OCI-LY1 (cell line): Measurements from ENCODE around the gene EFCAB5.
"Not testable (repeated sequence)": the region's sequence is repeated elsewhere in the genome, so short reads cannot be mapped to it uniquely, and the experiment has no call there.

Source experiments
- H2AFZ ChIP-seq: fragments of 200-600 bp; sonication (generic), shearing (Covaris generic); 2 replicates; pipeline ENCODE4 v1.6.0; 2014; ENCODE audit warnings: antibody characterized with exemption, mild to moderate bottlenecking, low read length
- H3F3A ChIP-seq: fragments of 200-600 bp; sonication (generic), shearing (Covaris generic); 2 replicates; pipeline ENCODE4 v1.6.0; 2014; ENCODE audit warnings: mild to moderate bottlenecking, antibody characterized with exemption, low read length, moderate library complexity; ENCODE audit not compliant: insufficient read depth
- H3K27ac ChIP-seq: fragments of 200-600 bp; sonication (generic); 2 replicates; pipeline ENCODE4 v1.5.1; 2014; ENCODE audit warnings: low read length, mixed run types, mild to moderate bottlenecking, low read depth; ENCODE audit not compliant: poor library complexity, severe bottlenecking
- H3K27me3 ChIP-seq: fragments of 200-600 bp; sonication (generic); 2 replicates; pipeline ENCODE4 v1.6.0; 2014; ENCODE audit warnings: antibody characterized with exemption, mild to moderate bottlenecking, low read length, moderate library complexity; ENCODE audit not compliant: insufficient read depth
- H3K36me3 ChIP-seq: fragments of 200-600 bp; sonication (generic); 2 replicates; pipeline ENCODE4 v1.6.1; 2014; ENCODE audit warnings: mild to moderate bottlenecking, antibody characterized with exemption, low read length, moderate library complexity, mixed read lengths; ENCODE audit not compliant: insufficient read depth
- H3K4me1 ChIP-seq: fragments of 200-600 bp; sonication (generic); 2 replicates; pipeline ENCODE4 v1.5.1; 2014; ENCODE audit warnings: mild to moderate bottlenecking, low read length, moderate library complexity; ENCODE audit not compliant: insufficient read depth, severe bottlenecking
- H3K4me2 ChIP-seq: fragments of 200-600 bp; sonication (generic), shearing (Covaris generic); 2 replicates; pipeline ENCODE4 v1.6.1; 2014; ENCODE audit warnings: low read length
- H3K4me3 ChIP-seq: fragments of 200-600 bp; sonication (generic); 2 replicates; pipeline ENCODE4 v1.5.1; 2014; ENCODE audit warnings: low read length, low read depth, mild to moderate bottlenecking, mixed read lengths; ENCODE audit not compliant: poor library complexity, severe bottlenecking
- H3K79me2 ChIP-seq: fragments of 200-600 bp; shearing (Covaris generic); 2 replicates; pipeline ENCODE4 v1.6.1; 2016; ENCODE audit warnings: mixed run types, low read length, mixed read lengths; ENCODE audit not compliant: insufficient read depth
- H3K9ac ChIP-seq: fragments of 200-600 bp; sonication (generic), shearing (Covaris generic); 2 replicates; pipeline ENCODE4 v1.6.1; 2014; ENCODE audit warnings: mild to moderate bottlenecking, low read length, mixed read lengths
- H3K9me2 ChIP-seq: fragments of 200-600 bp; sonication (generic), shearing (Covaris generic); 2 replicates; pipeline ENCODE4 v1.6.1; 2014; ENCODE audit warnings: low read depth, mild to moderate bottlenecking, low read length, mixed read lengths
- H3K9me3 ChIP-seq: fragments of 200-600 bp; shearing (Covaris generic); 2 replicates; pipeline ENCODE4 v1.6.1; 2014; ENCODE audit warnings: low read length, mixed read lengths
- H4K20me1 ChIP-seq: fragments of 200-600 bp; sonication (generic), shearing (Covaris generic); 2 replicates; pipeline ENCODE4 v1.6.0; 2016; ENCODE audit warnings: mild to moderate bottlenecking, low read length; ENCODE audit not compliant: insufficient read depth
- EZH2 ChIP-seq: fragments of 200-600 bp; sonication (generic), shearing (Covaris generic); IDR thresholded peaks from 2 replicates; pipeline ENCODE4 v1.8.0; 2017; ENCODE audit warnings: borderline replicate concordance, mixed run types, mild to moderate bottlenecking, antibody characterized with exemption, low read length, moderate library complexity, mixed read lengths
- TF ChIP-seq, protein P1 (sequence below): fragments of 200-600 bp; sonication (generic), shearing (Covaris generic); IDR thresholded peaks from 2 replicates; pipeline ENCODE4 v1.5.1; 2017; ENCODE audit warnings: mild to moderate bottlenecking, antibody characterized with exemption, low read length, moderate library complexity, mixed read lengths

The EFCAB5 gene

GRCh38 chr17:30027676-30028075 is 86.2 kb downstream of the EFCAB5 start:
- Histone ChIP-seq H3K27me3 (no peaks in the 10 kb centered on the region), H2AFZ (no peak overlapping the region), H4K20me1 (no peaks in the 10 kb centered on the region), H3K4me1 (no peaks in the 10 kb centered on the region), H3K9me2 (no peaks in the 10 kb centered on the region), H3K9me3 (no peaks in the 10 kb centered on the region), H3K9ac (no peak overlapping the region), H3F3A (no peaks in the 10 kb centered on the region), H3K27ac (no peak overlapping the region), H3K4me3 (no peak overlapping the region), H3K4me2 (no peak overlapping the region), H3K79me2 (no peaks in the 10 kb centered on the region), H3K36me3 (no peaks in the 10 kb centered on the region)
- TF ChIP-seq, protein P1, sequence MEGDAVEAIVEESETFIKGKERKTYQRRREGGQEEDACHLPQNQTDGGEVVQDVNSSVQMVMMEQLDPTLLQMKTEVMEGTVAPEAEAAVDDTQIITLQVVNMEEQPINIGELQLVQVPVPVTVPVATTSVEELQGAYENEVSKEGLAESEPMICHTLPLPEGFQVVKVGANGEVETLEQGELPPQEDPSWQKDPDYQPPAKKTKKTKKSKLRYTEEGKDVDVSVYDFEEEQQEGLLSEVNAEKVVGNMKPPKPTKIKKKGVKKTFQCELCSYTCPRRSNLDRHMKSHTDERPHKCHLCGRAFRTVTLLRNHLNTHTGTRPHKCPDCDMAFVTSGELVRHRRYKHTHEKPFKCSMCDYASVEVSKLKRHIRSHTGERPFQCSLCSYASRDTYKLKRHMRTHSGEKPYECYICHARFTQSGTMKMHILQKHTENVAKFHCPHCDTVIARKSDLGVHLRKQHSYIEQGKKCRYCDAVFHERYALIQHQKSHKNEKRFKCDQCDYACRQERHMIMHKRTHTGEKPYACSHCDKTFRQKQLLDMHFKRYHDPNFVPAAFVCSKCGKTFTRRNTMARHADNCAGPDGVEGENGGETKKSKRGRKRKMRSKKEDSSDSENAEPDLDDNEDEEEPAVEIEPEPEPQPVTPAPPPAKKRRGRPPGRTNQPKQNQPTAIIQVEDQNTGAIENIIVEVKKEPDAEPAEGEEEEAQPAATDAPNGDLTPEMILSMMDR = no peak
- TF ChIP-seq EZH2 = no peak

DNA sequence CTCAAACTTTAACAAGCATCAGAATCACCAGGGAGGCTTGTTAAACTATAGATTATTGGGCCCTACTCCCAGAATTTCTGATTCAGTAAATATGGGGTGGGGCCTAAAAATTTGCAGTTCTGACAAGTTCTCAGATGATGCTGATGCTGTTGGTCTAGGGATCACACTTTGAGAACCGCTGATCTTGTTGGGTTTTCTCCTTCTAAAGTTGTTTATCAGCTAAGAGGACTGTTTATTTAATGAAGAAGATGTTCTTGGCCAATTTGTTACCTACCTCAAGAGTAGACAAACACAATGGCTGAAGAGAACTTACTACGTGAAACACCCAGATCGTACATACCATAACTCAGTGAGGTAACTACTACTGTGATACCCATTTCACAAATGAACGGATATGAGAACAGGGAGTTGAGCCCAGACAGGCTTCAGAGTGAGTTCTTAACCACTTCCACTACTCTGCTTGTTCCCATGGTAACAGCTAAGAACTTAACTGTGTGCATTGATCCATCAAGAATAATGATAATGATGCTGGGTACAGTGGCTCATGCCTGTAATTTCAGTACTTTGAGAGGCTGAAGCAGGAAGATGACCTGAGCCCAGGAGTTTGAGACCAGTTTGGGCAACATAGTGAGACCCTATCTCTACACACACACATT is 89.9 kb downstream of the EFCAB5 start:
- Histone ChIP-seq H3K9me3 (no peaks in the 10 kb centered on the region), H3K36me3 (no peaks in the 10 kb centered on the region), H3K27me3 (no peaks in the 10 kb centered on the region), H3K79me2 (no peaks in the 10 kb centered on the region), H3K9me2 (no peaks in the 10 kb centered on the region), H3K4me3 (no peak overlapping the region), H4K20me1 (no peaks in the 10 kb centered on the region), H3K27ac (no peak overlapping the region), H3K4me1 (no peaks in the 10 kb centered on the region), H2AFZ (no peak overlapping the region), H3K9ac (no peak overlapping the region), H3F3A (no peaks in the 10 kb centered on the region), H3K4me2 (no peak overlapping the region)
- TF ChIP-seq, protein P1 = no peak
- TF ChIP-seq EZH2 = no peak

DNA sequence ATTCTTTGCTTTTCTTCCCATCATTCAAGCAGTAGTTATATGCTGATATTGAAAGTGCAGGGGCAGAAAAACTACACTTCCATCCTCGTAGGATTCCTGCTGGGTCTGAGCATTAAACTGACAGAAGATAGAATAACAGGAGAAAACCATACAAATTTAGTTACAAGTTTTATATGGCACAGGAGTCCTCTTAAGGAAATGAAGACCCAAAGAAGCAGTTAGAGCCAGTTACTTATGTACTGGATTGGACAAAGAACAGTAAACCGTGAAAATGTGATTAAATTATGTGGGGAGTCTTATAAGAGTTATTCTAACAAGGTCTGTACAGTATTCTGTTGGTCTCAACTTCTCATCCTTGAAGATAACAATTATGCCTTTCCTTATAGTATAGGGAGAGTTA is 93.9 kb downstream of the EFCAB5 start:
- Histone ChIP-seq H3K9me3 (no peaks in the 10 kb centered on the region), H2AFZ (no peak overlapping the region), H3K36me3 (no peaks in the 10 kb centered on the region), H3K4me1 (peaks cover 1% of the 10 kb centered on the region), H4K20me1 (no peaks in the 10 kb centered on the region), H3K27ac (no peak overlapping the region), H3K4me3 (no peak overlapping the region), H3K4me2 (no peak overlapping the region), H3K27me3 (no peaks in the 10 kb centered on the region), H3K9ac (no peak overlapping the region), H3K9me2 (no peaks in the 10 kb centered on the region), H3F3A (no peaks in the 10 kb centered on the region), H3K79me2 (no peaks in the 10 kb centered on the region)
- no peak for TF ChIP-seq EZH2
- TF ChIP-seq, protein P1 = no peak

GRCh38 chr17:30040719-30041518 is 99.5 kb downstream of the EFCAB5 start:
- not testable (repeated sequence) for H3F3A ChIP-seq, H3K36me3 ChIP-seq, H3K9ac ChIP-seq, H2AFZ ChIP-seq, H3K9me3 ChIP-seq, H3K27ac ChIP-seq, H3K4me3 ChIP-seq, H3K4me1 ChIP-seq, H3K4me2 ChIP-seq, H3K9me2 ChIP-seq, H3K27me3 ChIP-seq, H4K20me1 ChIP-seq, H3K79me2 ChIP-seq
